ENCODE measurements around the gene ANKRD28.

ANKRD28 gene

DNA sequence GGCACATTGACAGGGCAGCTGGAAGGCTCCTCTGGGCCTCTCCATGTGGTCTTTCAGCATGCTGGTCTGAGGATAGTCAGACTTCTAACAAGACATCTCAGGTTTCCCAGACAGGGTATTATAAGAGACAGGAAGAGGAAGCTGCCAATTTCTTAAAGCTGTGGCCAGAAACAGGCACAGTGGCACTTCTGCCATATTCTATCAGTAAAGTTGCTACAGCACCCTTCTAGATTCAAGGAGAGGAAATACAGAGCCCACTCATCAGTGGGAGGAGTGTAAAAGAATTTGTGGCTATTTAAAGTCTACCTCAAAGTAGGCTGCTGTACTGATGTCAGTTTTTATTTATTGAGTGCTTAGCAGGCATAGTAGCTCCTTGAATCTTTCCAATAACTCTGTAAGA, 140.8 kb downstream of the ANKRD28 start:
- TF ChIP-seq EZH2phosphoT487 (IDR thresholded peaks at IDR 0.05; ENCODE audit: borderline replicate concordance) = no peak
- TF ChIP-seq, protein P1, sequence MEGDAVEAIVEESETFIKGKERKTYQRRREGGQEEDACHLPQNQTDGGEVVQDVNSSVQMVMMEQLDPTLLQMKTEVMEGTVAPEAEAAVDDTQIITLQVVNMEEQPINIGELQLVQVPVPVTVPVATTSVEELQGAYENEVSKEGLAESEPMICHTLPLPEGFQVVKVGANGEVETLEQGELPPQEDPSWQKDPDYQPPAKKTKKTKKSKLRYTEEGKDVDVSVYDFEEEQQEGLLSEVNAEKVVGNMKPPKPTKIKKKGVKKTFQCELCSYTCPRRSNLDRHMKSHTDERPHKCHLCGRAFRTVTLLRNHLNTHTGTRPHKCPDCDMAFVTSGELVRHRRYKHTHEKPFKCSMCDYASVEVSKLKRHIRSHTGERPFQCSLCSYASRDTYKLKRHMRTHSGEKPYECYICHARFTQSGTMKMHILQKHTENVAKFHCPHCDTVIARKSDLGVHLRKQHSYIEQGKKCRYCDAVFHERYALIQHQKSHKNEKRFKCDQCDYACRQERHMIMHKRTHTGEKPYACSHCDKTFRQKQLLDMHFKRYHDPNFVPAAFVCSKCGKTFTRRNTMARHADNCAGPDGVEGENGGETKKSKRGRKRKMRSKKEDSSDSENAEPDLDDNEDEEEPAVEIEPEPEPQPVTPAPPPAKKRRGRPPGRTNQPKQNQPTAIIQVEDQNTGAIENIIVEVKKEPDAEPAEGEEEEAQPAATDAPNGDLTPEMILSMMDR (conservative IDR thresholded peaks at IDR 0.05; ENCODE audit: low read length) = no peak
- Histone ChIP-seq H4K20me1 (ENCODE audit: insufficient read depth, low read length, poor library complexity, severe bottlenecking) (no peaks in the 10 kb centered on the region), H3K4me2 (ENCODE audit: low read depth, low read length, poor library complexity, severe bottlenecking) (no peak overlapping the region), H3K4me1 (ENCODE audit: insufficient read depth, low read length, poor library complexity, severe bottlenecking) (peaks cover 15% of the 10 kb centered on the region), H3K9me2 (replicated peaks; ENCODE audit: low read depth, low read length) (no peaks in the 10 kb centered on the region), H3K27me3 (ENCODE audit: insufficient read depth, low read length, poor library complexity, severe bottlenecking) (peaks cover 5% of the 10 kb centered on the region), H3K36me3 (ENCODE audit: insufficient read depth, low read length) (no peaks in the 10 kb centered on the region), H3F3A (ENCODE audit: low read depth) (no peaks in the 10 kb centered on the region), H2AFZ (ENCODE audit: low read length) (no peak overlapping the region), H3K9ac (ENCODE audit: low read depth, low read length, poor library complexity, severe bottlenecking) (no peak overlapping the region), H3K4me3 (ENCODE audit: low read length, poor library complexity, severe bottlenecking) (no peak overlapping the region), H3K9me3 (ENCODE audit: insufficient read depth, low read depth, low read length) (no peaks in the 10 kb centered on the region), H3K79me2 (ENCODE audit: insufficient read depth, low read length) (no peaks in the 10 kb centered on the region)

DNA sequence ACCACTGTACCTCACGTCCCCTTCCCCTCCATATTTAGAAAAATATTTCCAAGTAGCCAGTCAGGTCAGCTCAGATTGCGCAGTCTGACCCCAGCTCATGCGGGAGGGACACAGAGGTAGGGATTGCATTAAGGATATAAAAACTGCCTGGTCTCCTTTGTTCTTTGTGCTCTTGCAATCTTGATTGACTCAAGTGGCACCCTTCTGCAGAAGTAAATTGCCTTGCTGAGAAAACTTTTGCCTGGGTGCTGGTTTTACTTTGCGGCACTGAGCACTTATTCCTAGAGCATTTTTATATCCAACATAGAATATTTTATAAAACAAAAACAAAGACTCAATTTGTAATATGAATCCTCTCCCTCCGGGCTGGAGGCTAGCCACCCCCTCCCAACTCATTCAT, 141.4 kb downstream of the ANKRD28 start:
- Histone ChIP-seq H3K36me3 (ENCODE audit: insufficient read depth, low read length) (no peaks in the 10 kb centered on the region), H3K79me2 (ENCODE audit: insufficient read depth, low read length) (no peaks in the 10 kb centered on the region), H2AFZ (ENCODE audit: low read length) (no peak overlapping the region), H3F3A (ENCODE audit: low read depth) (no peaks in the 10 kb centered on the region), H3K9me2 (replicated peaks; ENCODE audit: low read depth, low read length) (no peaks in the 10 kb centered on the region), H3K9ac (ENCODE audit: low read depth, low read length, poor library complexity, severe bottlenecking) (no peak overlapping the region), H3K27me3 (ENCODE audit: insufficient read depth, low read length, poor library complexity, severe bottlenecking) (peaks cover 8% of the 10 kb centered on the region), H3K4me1 (ENCODE audit: insufficient read depth, low read length, poor library complexity, severe bottlenecking) (peaks cover 15% of the 10 kb centered on the region), H3K4me2 (ENCODE audit: low read depth, low read length, poor library complexity, severe bottlenecking) (no peak overlapping the region), H4K20me1 (ENCODE audit: insufficient read depth, low read length, poor library complexity, severe bottlenecking) (no peaks in the 10 kb centered on the region), H3K9me3 (ENCODE audit: insufficient read depth, low read depth, low read length) (no peaks in the 10 kb centered on the region), H3K4me3 (ENCODE audit: low read length, poor library complexity, severe bottlenecking) (no peak overlapping the region)
- TF ChIP-seq, protein P1 (conservative IDR thresholded peaks at IDR 0.05; ENCODE audit: low read length) = no peak
- TF ChIP-seq EZH2phosphoT487 (IDR thresholded peaks at IDR 0.05; ENCODE audit: borderline replicate concordance) = no peak

GRCh38 chr3:15654891-15655290, 142.9 kb downstream of the ANKRD28 start:
- no peaks in the 10 kb centered on the region for H3K9me3 ChIP-seq (ENCODE audit: insufficient read depth, low read depth, low read length)
- peaks cover 13% of the 10 kb centered on the region for H3K4me1 ChIP-seq (ENCODE audit: insufficient read depth, low read length, poor library complexity, severe bottlenecking)
- no peaks in the 10 kb centered on the region for H3K79me2 ChIP-seq (ENCODE audit: insufficient read depth, low read length)
- H3K4me3 ChIP-seq (ENCODE audit: low read length, poor library complexity, severe bottlenecking) = no peak overlapping the region
- H3F3A ChIP-seq (ENCODE audit: low read depth) = no peaks in the 10 kb centered on the region
- H3K9me2 ChIP-seq (replicated peaks; ENCODE audit: low read depth, low read length) = no peaks in the 10 kb centered on the region
- H2AFZ ChIP-seq (ENCODE audit: low read length) = no peak overlapping the region
- peaks cover 23% of the 10 kb centered on the region for H3K27me3 ChIP-seq (ENCODE audit: insufficient read depth, low read length, poor library complexity, severe bottlenecking)
- no peak overlapping the region for H3K4me2 ChIP-seq (ENCODE audit: low read depth, low read length, poor library complexity, severe bottlenecking)
- H3K36me3 ChIP-seq (ENCODE audit: insufficient read depth, low read length) = no peaks in the 10 kb centered on the region
- no peaks in the 10 kb centered on the region for H4K20me1 ChIP-seq (ENCODE audit: insufficient read depth, low read length, poor library complexity, severe bottlenecking)
- TF ChIP-seq, protein P1 (conservative IDR thresholded peaks at IDR 0.05; ENCODE audit: low read length) = no peak
- no peak for TF ChIP-seq EZH2phosphoT487 (IDR thresholded peaks at IDR 0.05; ENCODE audit: borderline replicate concordance)
- H3K9ac ChIP-seq (ENCODE audit: low read depth, low read length, poor library complexity, severe bottlenecking) = no peak overlapping the region
